Calu3 (cell line): ENCODE results near the gene RNASE4. TPM values are rescaled to one million over a fixed set of nuclear protein-coding genes. Genes with fewer than 3 reads are reported as not detected.

ENCODE experiments used
- BruUV-seq: library from RNA; stranded (reverse); fragments of 400-500 nt; replicated peaks from 2 replicates; lab custom pipeline; 2021; lab: Mats Ljungman, UMichigan
- CTCF ChIA-PET: fragments of 300-600 bp; sonication (Branson Sonifier 250); formaldehyde crosslinking; loops from one replicate; lab custom pipeline; 2022; ENCODE audit warnings: antibody characterized with exemption; lab: Charles Lee
- DNase-seq: peaks from one replicate; pipeline ENCODE4 v3.0.0; 2022
- H3K27ac Mint-ChIP-seq: one replicate; pipeline ENCODE4 v1.8.0; 2022; ENCODE audit warnings: mixed read lengths; ENCODE audit not compliant: unreplicated experiment
- H3K27me3 Mint-ChIP-seq: one replicate; pipeline ENCODE4 v1.8.0; 2022; ENCODE audit warnings: mixed read lengths; ENCODE audit not compliant: unreplicated experiment
- H3K36me3 Mint-ChIP-seq: one replicate; pipeline ENCODE4 v1.8.0; 2022; ENCODE audit warnings: mild to moderate bottlenecking, moderate library complexity, mixed read lengths; ENCODE audit not compliant: insufficient read depth, unreplicated experiment
- H3K4me1 Mint-ChIP-seq: one replicate; pipeline ENCODE4 v1.8.0; 2022; ENCODE audit warnings: mild to moderate bottlenecking, low read depth, mixed read lengths; ENCODE audit not compliant: unreplicated experiment
- H3K4me3 Mint-ChIP-seq: one replicate; pipeline ENCODE4 v1.8.0; 2022; ENCODE audit warnings: mild to moderate bottlenecking, low read depth, moderate library complexity, mixed read lengths; ENCODE audit not compliant: unreplicated experiment
- H3K9me3 Mint-ChIP-seq: one replicate; pipeline ENCODE4 v1.8.0; 2022; ENCODE audit warnings: low read depth, mixed read lengths; ENCODE audit not compliant: unreplicated experiment
- CTCF ChIP-seq: fragments of 200-600 bp; IDR thresholded peaks from one replicate; pipeline ENCODE4 v1.8.0; 2022; ENCODE audit warnings: antibody characterized with exemption; ENCODE audit not compliant: unreplicated experiment
- intact Hi-C: fragments of 100-400 bp; cut with micrococcal nuclease; formaldehyde crosslinking; loops from one replicate; pipeline ENCODE4 v1.10.0; 2022; ENCODE audit not compliant: unreplicated experiment
- total RNA-seq: library from RNA; stranded (reverse); gene quantifications from 2 replicates; pipeline ENCODE4 v1.2.3, GENCODE V29; 2022

The RNASE4 gene
- total RNA-seq, 1 experiment from 2014 or later, result 5.3 TPM

- intact Hi-C loops, result loop anchor here (5.0 kb wide), 3 partner anchors 73 to 353 kb away; partner anchors contain the start of gene CCNB1IP1
- no peak for TF ChIP-seq CTCF
- BruUV-seq, result no TSS peak
- H3K27ac Mint-ChIP-seq, result no peak overlapping the region
- H3K27me3 Mint-ChIP-seq, result no peaks in the 10 kb centered on the region
- peaks cover 40% of the 10 kb centered on the region for H3K4me1 Mint-ChIP-seq
- DNase-seq, result no peak
- no peaks in the 10 kb centered on the region for H3K9me3 Mint-ChIP-seq
- CTCF ChIA-PET, result interaction anchor here (0.6 kb wide), 1 partner anchor 60 kb away, joined by 4 read pairs; no protein-coding TSS in a partner anchor
- no peak overlapping the region for H3K4me3 Mint-ChIP-seq
- peaks cover 5% of the 10 kb centered on the region for H3K36me3 Mint-ChIP-seq
These were observed 499 bp downstream of the RNASE4 start for GRCh38 chr14:20684662-20685456.

- H3K27ac Mint-ChIP-seq, result no peak overlapping the region
- DNase-seq, result no peak
- CTCF ChIA-PET, result interaction anchor here (0.6 kb wide), 2 partner anchors 162 to 171 kb away, joined by 3 read pairs; no protein-coding TSS in a partner anchor
These were observed 2.2 kb downstream of the RNASE4 start for GRCh38 chr14:20686386-20687143.

GRCh38 chr14:20687362-20688166 lies 3.2 kb downstream of the RNASE4 start:
- H3K4me3 Mint-ChIP-seq, result peak overlapping the region; percentile 40
- H3K27me3 Mint-ChIP-seq, result no peaks in the 10 kb centered on the region
- CTCF ChIA-PET, result interaction anchor here (0.6 to 1.1 kb wide), 3 partner anchors 161 to 345 kb away, joined by 3 read pairs; no protein-coding TSS in a partner anchor
- H3K27ac Mint-ChIP-seq, result peak overlapping the region; percentile 33
- no peak for DNase-seq
- H3K36me3 Mint-ChIP-seq, result peaks cover 5% of the 10 kb centered on the region
- peaks cover 27% of the 10 kb centered on the region for H3K4me1 Mint-ChIP-seq
- no peaks in the 10 kb centered on the region for H3K9me3 Mint-ChIP-seq
- BruUV-seq, result no TSS peak
- intact Hi-C loops, result no loop called here
- TF ChIP-seq CTCF, result no peak

More at GRCh38 chr14:20686386-20687143, 2.2 kb downstream of the RNASE4 start:
- H3K9me3 Mint-ChIP-seq, result no peaks in the 10 kb centered on the region
- intact Hi-C loops, result no loop called here
- no peak for TF ChIP-seq CTCF
- peaks cover 5% of the 10 kb centered on the region for H3K36me3 Mint-ChIP-seq
- H3K4me1 Mint-ChIP-seq, result peaks cover 27% of the 10 kb centered on the region
- H3K4me3 Mint-ChIP-seq, result no peak overlapping the region
- no TSS peak for BruUV-seq
- no peaks in the 10 kb centered on the region for H3K27me3 Mint-ChIP-seq
